WI38 (cell line): Measurements from ENCODE around the gene EIF4B.

Experiments
- H3K4me3 ChIP-seq: 2 replicates; pipeline ENCODE4 v1.5.1; 2011; ENCODE audit warnings: low read depth, mild to moderate bottlenecking, control low read depth, low read length
- TF ChIP-seq, protein P1 (sequence below): IDR thresholded peaks from 2 replicates; pipeline ENCODE4 v1.5.1; 2012; ENCODE audit warnings: low read depth, mild to moderate bottlenecking, control low read depth, low read length

EIF4B gene

DNA sequence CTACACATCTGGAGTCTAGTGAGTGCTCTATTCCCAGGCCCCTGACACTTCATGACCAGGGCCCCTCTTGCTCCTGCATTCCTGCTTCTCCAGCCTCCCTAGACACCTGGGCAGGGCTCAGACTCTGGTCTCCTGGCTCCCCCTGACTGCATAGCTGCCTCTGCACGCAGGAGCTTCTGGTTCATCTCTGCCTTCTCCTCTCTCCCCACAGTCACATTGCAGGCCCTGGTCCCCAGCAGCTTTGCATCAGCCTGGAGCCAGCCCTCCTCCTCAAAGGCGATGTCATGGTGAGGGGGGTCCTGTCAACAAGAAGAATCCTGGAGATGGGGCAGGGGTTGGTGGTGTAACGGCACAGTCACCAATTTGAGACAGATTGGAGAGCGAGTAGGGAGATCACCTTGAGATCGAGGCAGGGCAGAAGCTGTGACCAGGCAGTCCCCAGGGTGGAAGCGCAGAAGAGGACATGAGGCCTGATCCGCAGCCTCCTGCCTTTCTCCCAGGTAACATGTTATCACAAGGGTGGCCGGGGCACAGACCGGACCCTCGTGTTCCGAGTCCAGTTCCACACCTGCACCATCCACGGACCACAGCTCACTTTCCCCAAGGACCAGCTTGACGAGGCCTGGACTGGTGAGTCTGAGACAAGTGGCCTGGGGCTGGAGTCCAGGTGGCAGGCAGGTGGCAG is 51.7 kb downstream of the EIF4B start:
- TF ChIP-seq, protein P1, sequence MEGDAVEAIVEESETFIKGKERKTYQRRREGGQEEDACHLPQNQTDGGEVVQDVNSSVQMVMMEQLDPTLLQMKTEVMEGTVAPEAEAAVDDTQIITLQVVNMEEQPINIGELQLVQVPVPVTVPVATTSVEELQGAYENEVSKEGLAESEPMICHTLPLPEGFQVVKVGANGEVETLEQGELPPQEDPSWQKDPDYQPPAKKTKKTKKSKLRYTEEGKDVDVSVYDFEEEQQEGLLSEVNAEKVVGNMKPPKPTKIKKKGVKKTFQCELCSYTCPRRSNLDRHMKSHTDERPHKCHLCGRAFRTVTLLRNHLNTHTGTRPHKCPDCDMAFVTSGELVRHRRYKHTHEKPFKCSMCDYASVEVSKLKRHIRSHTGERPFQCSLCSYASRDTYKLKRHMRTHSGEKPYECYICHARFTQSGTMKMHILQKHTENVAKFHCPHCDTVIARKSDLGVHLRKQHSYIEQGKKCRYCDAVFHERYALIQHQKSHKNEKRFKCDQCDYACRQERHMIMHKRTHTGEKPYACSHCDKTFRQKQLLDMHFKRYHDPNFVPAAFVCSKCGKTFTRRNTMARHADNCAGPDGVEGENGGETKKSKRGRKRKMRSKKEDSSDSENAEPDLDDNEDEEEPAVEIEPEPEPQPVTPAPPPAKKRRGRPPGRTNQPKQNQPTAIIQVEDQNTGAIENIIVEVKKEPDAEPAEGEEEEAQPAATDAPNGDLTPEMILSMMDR, result no peak
- H3K4me3 ChIP-seq, result no peak overlapping the region

DNA sequence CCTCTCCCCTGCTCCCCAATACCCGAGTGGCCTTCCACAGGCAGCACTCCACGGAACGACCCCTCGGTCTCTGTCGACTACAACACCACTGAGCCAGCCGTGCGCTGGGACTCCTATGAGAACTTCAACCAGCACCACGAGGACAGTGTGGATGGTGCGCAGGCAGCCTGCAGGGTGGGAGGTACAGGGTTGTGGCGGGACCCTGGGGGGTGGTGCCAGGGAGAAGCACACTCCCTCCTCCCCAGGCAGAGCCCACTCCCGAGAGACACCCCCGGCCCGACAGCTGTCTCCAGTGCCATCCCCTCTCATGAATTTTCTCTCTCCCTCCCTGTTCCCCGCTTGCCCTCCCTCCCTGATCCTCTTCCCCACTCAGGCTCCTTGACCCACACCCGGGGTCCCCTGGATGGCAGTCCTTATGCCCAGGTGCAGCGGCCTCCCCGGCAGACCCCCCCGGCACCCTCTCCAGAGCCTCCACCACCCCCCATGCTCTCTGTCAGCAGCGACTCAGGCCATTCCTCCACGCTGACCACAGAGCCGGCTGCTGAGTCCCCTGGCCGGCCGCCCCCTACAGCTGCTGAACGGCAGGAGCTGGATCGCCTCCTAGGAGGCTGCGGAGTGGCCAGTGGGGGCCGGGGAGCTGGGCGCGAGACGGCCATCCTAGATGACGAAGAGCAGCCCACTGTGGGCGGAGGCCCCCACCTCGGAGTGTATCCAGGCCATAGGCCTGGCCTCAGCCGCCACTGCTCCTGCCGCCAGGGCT is 52.6 kb downstream of the EIF4B start:
- TF ChIP-seq, protein P1, result no peak

DNA sequence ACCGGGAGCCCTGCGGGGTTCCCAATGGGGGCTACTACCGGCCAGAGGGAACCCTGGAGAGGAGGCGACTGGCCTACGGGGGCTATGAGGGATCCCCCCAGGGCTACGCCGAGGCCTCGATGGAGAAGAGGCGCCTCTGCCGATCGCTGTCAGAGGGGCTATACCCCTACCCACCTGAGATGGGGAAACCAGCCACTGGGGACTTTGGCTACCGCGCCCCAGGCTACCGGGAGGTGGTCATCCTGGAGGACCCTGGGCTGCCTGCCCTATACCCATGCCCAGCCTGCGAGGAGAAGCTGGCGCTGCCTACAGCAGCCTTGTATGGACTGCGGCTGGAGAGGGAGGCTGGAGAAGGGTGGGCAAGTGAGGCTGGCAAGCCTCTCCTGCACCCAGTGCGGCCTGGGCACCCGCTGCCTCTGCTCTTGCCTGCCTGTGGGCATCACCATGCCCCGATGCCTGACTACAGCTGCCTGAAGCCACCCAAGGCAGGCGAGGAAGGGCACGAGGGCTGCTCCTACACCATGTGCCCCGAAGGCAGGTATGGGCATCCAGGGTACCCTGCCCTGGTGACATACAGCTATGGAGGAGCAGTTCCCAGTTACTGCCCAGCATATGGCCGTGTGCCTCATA is 53.3 kb downstream of the EIF4B start:
- no peak overlapping the region for H3K4me3 ChIP-seq
- TF ChIP-seq, protein P1, result no peak

More for the DNA sequence above, 52.6 kb downstream of the EIF4B start:
- H3K4me3 ChIP-seq, result no peak overlapping the region

DNA sequence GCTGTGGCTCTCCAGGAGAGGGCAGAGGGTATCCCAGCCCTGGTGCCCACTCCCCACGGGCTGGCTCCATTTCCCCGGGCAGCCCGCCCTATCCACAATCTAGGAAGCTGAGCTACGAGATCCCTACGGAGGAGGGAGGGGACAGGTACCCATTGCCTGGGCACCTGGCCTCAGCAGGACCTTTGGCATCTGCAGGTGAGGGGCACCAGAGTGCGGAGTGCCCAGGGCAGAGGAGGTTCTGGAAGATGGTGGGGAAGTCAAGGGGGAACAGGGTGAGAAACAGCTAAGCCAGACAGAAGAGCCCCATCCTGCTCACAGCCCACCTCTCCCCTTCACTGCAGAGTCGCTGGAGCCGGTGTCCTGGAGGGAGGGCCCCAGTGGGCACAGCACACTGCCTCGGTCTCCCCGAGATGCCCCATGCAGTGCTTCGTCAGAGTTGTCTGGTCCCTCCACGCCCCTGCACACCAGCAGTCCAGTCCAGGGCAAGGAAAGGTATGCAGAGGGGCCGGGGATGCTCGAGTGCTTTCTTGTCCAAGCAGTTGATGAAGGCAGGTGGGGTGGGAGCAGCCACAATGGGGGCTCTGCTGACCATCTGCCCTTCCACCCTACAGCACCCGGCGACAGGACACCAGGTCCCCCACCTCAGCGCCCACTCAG is 53.9 kb downstream of the EIF4B start:
- TF ChIP-seq, protein P1, result no peak
- no peak overlapping the region for H3K4me3 ChIP-seq

DNA sequence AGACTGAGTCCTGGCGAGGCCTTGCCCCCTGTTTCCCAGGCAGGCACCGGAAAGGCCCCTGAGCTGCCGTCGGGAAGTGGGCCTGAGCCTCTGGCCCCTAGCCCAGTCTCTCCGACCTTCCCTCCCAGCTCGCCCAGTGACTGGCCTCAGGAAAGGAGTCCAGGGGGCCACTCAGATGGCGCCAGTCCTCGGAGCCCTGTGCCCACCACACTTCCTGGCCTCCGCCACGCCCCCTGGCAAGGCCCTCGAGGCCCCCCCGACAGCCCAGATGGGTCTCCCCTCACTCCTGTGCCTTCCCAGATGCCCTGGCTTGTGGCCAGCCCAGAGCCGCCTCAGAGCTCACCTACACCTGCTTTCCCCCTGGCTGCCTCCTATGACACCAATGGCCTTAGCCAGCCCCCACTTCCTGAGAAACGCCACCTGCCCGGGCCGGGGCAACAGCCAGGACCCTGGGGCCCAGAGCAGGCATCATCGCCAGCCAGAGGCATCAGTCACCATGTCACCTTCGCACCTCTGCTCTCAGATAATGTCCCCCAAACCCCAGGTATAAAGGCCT is 54.5 kb downstream of the EIF4B start:
- TF ChIP-seq, protein P1, result no peak
- H3K4me3 ChIP-seq, result no peak overlapping the region

DNA sequence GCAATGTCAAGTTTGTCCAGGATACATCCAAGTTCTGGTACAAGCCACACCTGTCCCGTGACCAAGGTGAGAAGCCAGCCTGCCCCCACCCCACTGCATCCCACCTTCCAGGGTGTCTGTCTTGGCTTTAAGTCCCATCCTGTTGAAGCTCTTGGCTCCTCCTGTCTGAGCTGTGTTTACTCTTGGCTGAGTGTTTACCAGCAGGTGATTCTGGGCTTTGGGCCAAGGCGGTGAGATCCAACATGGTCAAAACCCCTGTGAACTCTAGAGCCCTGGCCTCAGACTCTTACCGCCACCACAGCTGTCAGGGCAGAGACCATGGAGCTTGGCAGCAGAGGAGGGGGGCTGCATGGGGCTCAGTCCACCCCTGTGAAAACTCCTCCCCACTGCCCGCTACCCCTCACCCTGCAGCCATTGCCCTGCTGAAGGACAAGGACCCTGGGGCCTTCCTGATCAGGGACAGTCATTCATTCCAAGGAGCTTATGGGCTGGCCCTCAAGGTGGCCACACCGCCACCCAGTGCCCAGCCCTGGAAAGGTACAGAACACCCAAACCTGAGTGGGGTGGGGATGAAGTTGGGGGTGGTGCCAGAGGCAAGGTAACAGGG is 55.3 kb downstream of the EIF4B start:
- no peak overlapping the region for H3K4me3 ChIP-seq
- TF ChIP-seq, protein P1, result no peak
